SU-DHL-6 (cell line): Measurements from ENCODE around the gene EXOC6B.

ENCODE experiments used
- H2AFZ ChIP-seq: fragments of 200-600 bp; sonication (generic); 2 replicates; pipeline ENCODE4 v1.6.1; 2014; ENCODE audit warnings: low read depth, mild to moderate bottlenecking, moderate library complexity, mixed read lengths, antibody characterized with exemption, low read length; ENCODE audit not compliant: severe bottlenecking
- H3F3A ChIP-seq: fragments of 200-600 bp; shearing (Covaris generic); 2 replicates; pipeline ENCODE4 v1.6.0; 2016; ENCODE audit warnings: antibody characterized with exemption, mild to moderate bottlenecking; ENCODE audit not compliant: insufficient read depth
- H3K27ac ChIP-seq: fragments of 200-600 bp; sonication (generic); 2 replicates; pipeline ENCODE4 v1.5.1; 2016; ENCODE audit warnings: low read depth, mild to moderate bottlenecking, low read length, moderate library complexity, mixed read lengths
- H3K27me3 ChIP-seq: fragments of 200-600 bp; sonication (generic), shearing (Covaris generic); 2 replicates; pipeline ENCODE4 v1.6.0; 2014; ENCODE audit warnings: mild to moderate bottlenecking, low read length
- H3K36me3 ChIP-seq: fragments of 200-600 bp; sonication (generic); 2 replicates; pipeline ENCODE4 v1.6.1; 2014; ENCODE audit warnings: mild to moderate bottlenecking, low read length, mixed read lengths
- H3K4me2 ChIP-seq: fragments of 300-600, 200-600 bp; shearing (Covaris generic), sonication (generic); 2 replicates; pipeline ENCODE4 v1.6.0; 2014; ENCODE audit warnings: low read length, low read depth, mild to moderate bottlenecking; ENCODE audit not compliant: poor library complexity, severe bottlenecking
- H3K4me3 ChIP-seq: fragments of 200-600 bp; sonication (generic); 2 replicates; pipeline ENCODE4 v1.5.1; 2014; ENCODE audit warnings: antibody characterized with exemption, low read length, mild to moderate bottlenecking, mixed read lengths; ENCODE audit not compliant: insufficient read depth, poor library complexity, severe bottlenecking
- H3K79me2 ChIP-seq: fragments of 200-600 bp; sonication (generic); 2 replicates; pipeline ENCODE4 v1.6.1; 2014; ENCODE audit warnings: mild to moderate bottlenecking, low read length, moderate library complexity; ENCODE audit not compliant: insufficient read depth
- H3K9ac ChIP-seq: fragments of 200-600 bp; sonication (generic); 2 replicates; pipeline ENCODE4 v1.7.0; 2014; ENCODE audit warnings: mild to moderate bottlenecking, low read length
- H3K9me2 ChIP-seq: fragments of 200-600 bp; sonication (generic); replicated peaks from 2 replicates; pipeline ENCODE4 v1.6.1; 2014; ENCODE audit warnings: low read length; ENCODE audit not compliant: insufficient read depth
- H3K9me3 ChIP-seq: fragments of 200-600 bp; sonication (generic); 2 replicates; pipeline ENCODE4 v1.6.1; 2014; ENCODE audit warnings: low read length, mixed read lengths; ENCODE audit not compliant: insufficient read depth
- H4K20me1 ChIP-seq: fragments of 200-600 bp; sonication (generic); 2 replicates; pipeline ENCODE4 v1.6.1; 2014; ENCODE audit warnings: low read depth, mild to moderate bottlenecking, antibody characterized with exemption, low read length, moderate library complexity, mixed read lengths
- CTCF ChIP-seq: fragments of 200-600 bp; sonication (generic); IDR thresholded peaks from one replicate; pipeline ENCODE4 v1.5.1; 2017; ENCODE audit warnings: antibody characterized with exemption, mild to moderate bottlenecking, low read length, moderate library complexity; ENCODE audit not compliant: insufficient read depth, poor library complexity, severe bottlenecking
- EZH2phosphoT487 ChIP-seq: fragments of 200-600 bp; sonication (generic), shearing (Covaris generic); conservative IDR thresholded peaks from 2 replicates; pipeline ENCODE4 v1.6.1; 2018; ENCODE audit warnings: mild to moderate bottlenecking, antibody characterized with exemption, low read length, moderate library complexity, mixed read lengths

Gene EXOC6B

GRCh38 chr2:72695676-72696075 is 130.2 kb downstream of the EXOC6B start:
- Histone ChIP-seq H3K9ac (no peak overlapping the region), H3K9me3 (no peaks in the 10 kb centered on the region), H3K9me2 (no peaks in the 10 kb centered on the region), H3K27ac (no peak overlapping the region), H2AFZ (no peak overlapping the region), H3K4me2 (no peak overlapping the region), H3K79me2 (no peaks in the 10 kb centered on the region), H3K4me3 (no peak overlapping the region), H4K20me1 (no peaks in the 10 kb centered on the region), H3K27me3 (no peaks in the 10 kb centered on the region; the same call in 1 of the 2 replicates), H3F3A (no peaks in the 10 kb centered on the region), H3K36me3 (no peaks in the 10 kb centered on the region)
- no peak for TF ChIP-seq CTCF
- no peak for TF ChIP-seq EZH2phosphoT487

GRCh38 chr2:72694715-72695496 is 130.9 kb downstream of the EXOC6B start:
- Histone ChIP-seq H3K9me3 (no peaks in the 10 kb centered on the region), H3F3A (no peaks in the 10 kb centered on the region), H3K36me3 (no peaks in the 10 kb centered on the region), H3K27ac (no peak overlapping the region), H3K9ac (no peak overlapping the region), H2AFZ (no peak overlapping the region), H3K79me2 (no peaks in the 10 kb centered on the region), H3K4me3 (no peak overlapping the region), H3K4me2 (no peak overlapping the region), H4K20me1 (no peaks in the 10 kb centered on the region), H3K27me3 (peaks cover 2% of the 10 kb centered on the region; the same call in 1 of the 2 replicates), H3K9me2 (no peaks in the 10 kb centered on the region)
- TF ChIP-seq EZH2phosphoT487 (no peak), CTCF (no peak)

- Histone ChIP-seq H3K9me3 (no peaks in the 10 kb centered on the region), H3K9me2 (no peaks in the 10 kb centered on the region), H3K4me2 (no peak overlapping the region), H3K79me2 (no peaks in the 10 kb centered on the region), H2AFZ (no peak overlapping the region), H4K20me1 (no peaks in the 10 kb centered on the region), H3K27ac (no peak overlapping the region), H3K4me3 (no peak overlapping the region), H3K27me3 (peaks cover 2% of the 10 kb centered on the region; the same call in 1 of the 2 replicates), H3K36me3 (no peaks in the 10 kb centered on the region), H3K9ac (no peak overlapping the region), H3F3A (no peaks in the 10 kb centered on the region)
- TF ChIP-seq CTCF: no peak
- TF ChIP-seq EZH2phosphoT487: no peak
Observed at GRCh38 chr2:72689579-72690195, 136.1 kb downstream of the EXOC6B start.
